Spleen (tissue), 11 donors: ENCODE measurements around the gene NHP2. TPM values are rescaled to one million over a fixed set of nuclear protein-coding genes. Genes with fewer than 3 reads are reported as not detected.

Experiments
- DNase-seq: peaks from one replicate; pipeline ENCODE4 v3.0.0-alpha.2; 2020
- H3K27ac ChIP-seq, 8 donors: fragments of 200-600 bp; sonication (generic) in 7 of 8; 1 replicate in 4 of 8; 2 replicates in 4 of 8; pipeline versions ENCODE4 v1.5.0 to v1.8.0; 2016 to 2021; ENCODE audit warnings: inconsistent platforms in 4 of 8, mild to moderate bottlenecking in 4 of 8, moderate library complexity in 1 of 8
- H3K27me3 ChIP-seq, 7 donors: fragments of 200-600 bp; sonication (generic) in 6 of 7; replicated peaks in 1 of 7; 1 replicate in 4 of 7; 2 replicates in 3 of 7; pipeline versions ENCODE4 v1.5.0 to v1.8.0; 2016 to 2021; ENCODE audit warnings: inconsistent platforms in 3 of 7, mild to moderate bottlenecking in 1 of 7
- H3K36me3 ChIP-seq, 6 donors: fragments of 200-600 bp; sonication (generic) in 5 of 6; 1 replicate in 4 of 6; 2 replicates in 2 of 6; pipeline versions ENCODE4 v1.5.0 to v1.8.0; 2016 to 2021; ENCODE audit warnings: inconsistent platforms in 2 of 6
- H3K4me1 ChIP-seq, 6 donors: fragments of 200-600 bp; sonication (generic) in 5 of 6; 1 replicate in 3 of 6; 2 replicates in 3 of 6; pipeline versions ENCODE4 v1.5.0 to v1.8.0; 2016 to 2021; ENCODE audit warnings: inconsistent platforms in 3 of 6
- H3K4me3 ChIP-seq, 8 donors: fragments of 200-600 bp; sonication (generic) in 7 of 8; 1 replicate in 4 of 8; 2 replicates in 4 of 8; pipeline versions ENCODE4 v1.5.0 to v1.8.0; 2016 to 2021; ENCODE audit warnings: inconsistent platforms in 4 of 8, mild to moderate bottlenecking in 4 of 8, moderate library complexity in 2 of 8
- H3K9me3 ChIP-seq, 8 donors: fragments of 200-600 bp; sonication (generic) in 7 of 8; 1 replicate in 4 of 8; 2 replicates in 4 of 8; pipeline versions ENCODE4 v1.5.0 to v1.8.0; 2016 to 2021; ENCODE audit warnings: inconsistent platforms in 4 of 8
- CTCF ChIP-seq, 11 experiments: fragments of 200-600 bp in 7 of 11; fragments of 450-650 bp in 4 of 11; sonication (generic) in 4 of 11; IDR thresholded peaks in 8 of 11; conservative IDR thresholded peaks in 3 of 11; 1 replicate in 7 of 11; 2 replicates in 4 of 11; pipeline versions ENCODE4 v1.4.0 to v1.8.0; 2016 to 2021; ENCODE audit warnings: antibody characterized with exemption in 11 of 11, inconsistent platforms in 4 of 11, mild to moderate bottlenecking in 1 of 11
- POLR2A ChIP-seq, 3 donors: fragments of 450-650 bp; IDR thresholded peaks; one replicate each; pipeline ENCODE4 v1.5.1; 2017; ENCODE audit warnings: antibody characterized with exemption in 3 of 3, mild to moderate bottlenecking in 1 of 3
- POLR2AphosphoS5 ChIP-seq, 3 donors: sonication (generic); formaldehyde crosslinking; IDR thresholded peaks; one replicate each; pipeline ENCODE4 v1.5.1; 2017; ENCODE audit warnings: antibody characterized with exemption in 3 of 3
- WGBS, 5 donors: extraction: QIAGEN DNeasy Blood & Tissue Kit in 3 of 5; methylation state at CpG; one replicate each; pipeline versions ENCODE4 v1.1.5 to v1.1.7; 2013 to 2018; 5-methylcytosine and 5-hydroxymethylcytosine counted together
- intact Hi-C: fragments of 100-400 bp; cut with DNase I; formaldehyde crosslinking; loops from one replicate; pipeline ENCODE4 v1.15.0; 2023; ENCODE audit warnings: low total_unique reads
- polyA plus RNA-seq, 3 donors: library from polyadenylated mRNA; stranded (reverse); fragments of 200-250 nt; gene quantifications; one replicate each; pipeline ENCODE4 v1.2.1, GENCODE V29; 2013
- total RNA-seq, 7 donors: library from RNA; depleted of rRNA in 3 of 7; stranded (reverse); fragments of >200 nt in 3 of 7; fragmentation: NEBNext Ultra II Directional in 4 of 7; extraction: Animal tissue kit (Norgen Biotek cat#: 25700) in 4 of 7; gene quantifications; one replicate each; pipeline versions ENCODE4 v1.1.0 to v1.2.1, GENCODE V29; 2016 to 2021
- donor health status: healthy with polysubstance abuse.
- donor health status: DM: no; HTN: no; CAD: no; lungs with moderate emphysema.
- donor health status: DM: no; HTN: no; CAD: no.
- donor health status: Bipolar disorder and iron deficiency.
- donor health status: healthy.
- donor health status: DM: no; HTN: no; CAD: no.
- donor health status: DM: yes; HTN: yes; CAD: no.

The NHP2 gene
- total and polyA plus RNA-seq, 10 donors: 53.7 to 162 (median 98.2) TPM

- intact Hi-C loops: no loop called here
- peaks cover 0 to 19% (median 8%) of the 10 kb centered on the region in 6 donors for H3K4me1 ChIP-seq
- TF ChIP-seq POLR2A (IDR thresholded peaks at IDR 0.05) (no peak), POLR2AphosphoS5 (IDR thresholded peaks at IDR 0.05) (no peak), CTCF (IDR thresholded peaks at IDR 0.05 in 8 of 11, conservative IDR thresholded peaks at IDR 0.05 in 3 of 11) (no peak)
- no peaks in the 10 kb centered on the region for H3K9me3 ChIP-seq
- peaks cover 0 to 38% (median 0%) of the 10 kb centered on the region in 7 donors for H3K27me3 ChIP-seq
- no peak overlapping the region for H3K4me3 ChIP-seq
- H3K36me3 ChIP-seq: no peaks in the 10 kb centered on the region
- 89 to 92% (median 90%) methylated on average over 7 of the region's 7 CpGs for WGBS, 5 donors
- no peak for DNase-seq
- no peak overlapping the region for H3K27ac ChIP-seq
Observed at GRCh38 chr5:178192787-178193186, 39.1 kb upstream of the NHP2 start.

GRCh38 chr5:178192244-178192643 lies 38.6 kb upstream of the NHP2 start:
- TF ChIP-seq CTCF (IDR thresholded peaks at IDR 0.05 in 8 of 11, conservative IDR thresholded peaks at IDR 0.05 in 3 of 11) (no peak), POLR2AphosphoS5 (IDR thresholded peaks at IDR 0.05) (no peak), POLR2A (IDR thresholded peaks at IDR 0.05) (no peak)
- Histone ChIP-seq H3K27me3 (peaks cover 0 to 38% (median 0%) of the 10 kb centered on the region in 7 donors), H3K4me1 (peaks cover 0 to 19% (median 8%) of the 10 kb centered on the region in 6 donors), H3K4me3 (no peak overlapping the region), H3K9me3 (no peaks in the 10 kb centered on the region), H3K27ac (no peak overlapping the region), H3K36me3 (no peaks in the 10 kb centered on the region)
- WGBS, 5 donors: 68 to 88% (median 80%) methylated on average over 2 of the region's 2 CpGs
- no peak for DNase-seq
- intact Hi-C loops: no loop called here

GRCh38 chr5:178191661-178192060 lies 38.0 kb upstream of the NHP2 start:
- 74 to 89% (median 84%) methylated on average over 4 of the region's 4 CpGs for WGBS, 5 donors
- peaks cover 0 to 19% (median 8%) of the 10 kb centered on the region in 6 donors for H3K4me1 ChIP-seq
- intact Hi-C loops: no loop called here

GRCh38 chr5:178189433-178189832 lies 35.7 kb upstream of the NHP2 start:
- DNase-seq: no peak
- TF ChIP-seq POLR2AphosphoS5 (IDR thresholded peaks at IDR 0.05) (no peak), POLR2A (IDR thresholded peaks at IDR 0.05) (no peak), CTCF (IDR thresholded peaks at IDR 0.05 in 8 of 11, conservative IDR thresholded peaks at IDR 0.05 in 3 of 11) (no peak)
- Histone ChIP-seq H3K4me1 (peaks cover 0 to 17% (median 8%) of the 10 kb centered on the region in 6 donors), H3K36me3 (no peaks in the 10 kb centered on the region), H3K27ac (no peak overlapping the region), H3K27me3 (peaks cover 0 to 37% (median 0%) of the 10 kb centered on the region in 7 donors), H3K4me3 (no peak overlapping the region), H3K9me3 (no peaks in the 10 kb centered on the region)
- 43 to 76% (median 48%) methylated on average over 2 of the region's 2 CpGs for WGBS, 5 donors
- intact Hi-C loops: no loop called here

More at GRCh38 chr5:178191661-178192060, 38.0 kb upstream of the NHP2 start:
- Histone ChIP-seq H3K36me3 (no peaks in the 10 kb centered on the region), H3K4me3 (no peak overlapping the region), H3K9me3 (no peaks in the 10 kb centered on the region), H3K27me3 (peaks cover 0 to 38% (median 0%) of the 10 kb centered on the region in 7 donors), H3K27ac (no peak overlapping the region)
- TF ChIP-seq POLR2A (IDR thresholded peaks at IDR 0.05) (no peak), CTCF (IDR thresholded peaks at IDR 0.05 in 8 of 11, conservative IDR thresholded peaks at IDR 0.05 in 3 of 11) (no peak), POLR2AphosphoS5 (IDR thresholded peaks at IDR 0.05) (no peak)
- no peak for DNase-seq
